Measurements from ENCODE around the gene CFC1. TPM values are rescaled to one million over a fixed set of nuclear protein-coding genes. Genes with fewer than 3 reads are reported as not detected.
"Not testable (repeated sequence)": the region's sequence is repeated elsewhere in the genome, so short reads cannot be mapped to it uniquely, and the experiment has no call there.

CFC1 gene
- total and polyA plus RNA-seq, 4 donors, result not detected

GRCh38 chr2:130576209-130576784, 23.1 kb downstream of the CFC1 start:
- whole genome bisulfite sequencing, result no CpG with 5 or more reads among the region's 8 CpGs
- H3K4me3 ChIP-seq (ENCODE audit: low read depth in 1 of 3, low read length in 3 of 3); H3K27ac ChIP-seq (ENCODE audit: low read depth in 1 of 2, low read length in 2 of 2); H3K36me3 ChIP-seq (ENCODE audit: control insufficient read depth in 4 of 4, insufficient read depth in 3 of 4, low read depth in 1 of 4, low read length in 3 of 4); DNase-seq (ENCODE audit: low spot score); H3K4me1 ChIP-seq (ENCODE audit: control insufficient read depth in 4 of 4, insufficient read depth in 4 of 4, low read length in 3 of 4); H3K9ac ChIP-seq (ENCODE audit: low read depth in 1 of 2, low read length in 2 of 2); H3K27me3 ChIP-seq (ENCODE audit: control insufficient read depth in 4 of 4, insufficient read depth in 4 of 4, low read length in 3 of 4); H3K9me3 ChIP-seq (ENCODE audit: control insufficient read depth in 4 of 4, low read length in 3 of 4): not testable (repeated sequence)

- H3K27me3 ChIP-seq (ENCODE audit: control insufficient read depth in 4 of 4, insufficient read depth in 4 of 4, low read length in 3 of 4); H3K4me3 ChIP-seq (ENCODE audit: low read depth in 1 of 3, low read length in 3 of 3); H3K9ac ChIP-seq (ENCODE audit: low read depth in 1 of 2, low read length in 2 of 2); H3K4me1 ChIP-seq (ENCODE audit: control insufficient read depth in 4 of 4, insufficient read depth in 4 of 4, low read length in 3 of 4); H3K36me3 ChIP-seq (ENCODE audit: control insufficient read depth in 4 of 4, insufficient read depth in 3 of 4, low read depth in 1 of 4, low read length in 3 of 4); H3K9me3 ChIP-seq (ENCODE audit: control insufficient read depth in 4 of 4, low read length in 3 of 4); H3K27ac ChIP-seq (ENCODE audit: low read depth in 1 of 2, low read length in 2 of 2); DNase-seq (ENCODE audit: low spot score): not testable (repeated sequence)
- WGBS, result 91% methylated on average over 7 of the region's 13 CpGs
These were observed 25.1 kb downstream of the CFC1 start for GRCh38 chr2:130574230-130574629.

DNA sequence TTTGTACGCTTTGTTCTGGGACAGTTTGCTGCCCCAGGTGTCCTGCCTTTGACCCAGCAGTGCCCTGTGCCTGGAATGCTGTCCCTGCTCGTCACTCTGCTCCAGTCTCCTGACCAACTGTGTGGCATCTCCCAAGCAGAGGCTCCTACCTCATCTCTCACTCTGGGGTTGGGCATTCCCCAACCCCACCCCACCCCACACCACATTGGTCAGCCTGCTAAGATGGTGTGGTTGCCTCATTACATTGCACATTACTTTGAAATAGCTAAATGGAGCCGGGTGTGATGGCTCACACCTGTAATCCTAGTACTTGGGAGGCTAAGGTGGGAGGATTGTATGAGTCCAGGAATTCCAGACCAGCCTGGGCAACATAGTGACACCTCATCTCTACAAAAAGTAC, 27.4 kb downstream of the CFC1 start:
- not testable (repeated sequence) for H3K27ac ChIP-seq (ENCODE audit: low read depth in 1 of 2, low read length in 2 of 2); H3K4me3 ChIP-seq (ENCODE audit: low read depth in 1 of 3, low read length in 3 of 3)
- no CpG with 5 or more reads among the region's 3 CpGs for WGBS

GRCh38 chr2:130566165-130566564, 33.2 kb downstream of the CFC1 start:
- not testable (repeated sequence) for H3K9ac ChIP-seq (ENCODE audit: low read depth in 1 of 2, low read length in 2 of 2); H3K36me3 ChIP-seq (ENCODE audit: control insufficient read depth in 4 of 4, insufficient read depth in 3 of 4, low read depth in 1 of 4, low read length in 3 of 4); H3K4me3 ChIP-seq (ENCODE audit: low read depth in 1 of 3, low read length in 3 of 3); H3K4me1 ChIP-seq (ENCODE audit: control insufficient read depth in 4 of 4, insufficient read depth in 4 of 4, low read length in 3 of 4); H3K27ac ChIP-seq (ENCODE audit: low read depth in 1 of 2, low read length in 2 of 2); H3K27me3 ChIP-seq (ENCODE audit: control insufficient read depth in 4 of 4, insufficient read depth in 4 of 4, low read length in 3 of 4); DNase-seq (ENCODE audit: low spot score); H3K9me3 ChIP-seq (ENCODE audit: control insufficient read depth in 4 of 4, low read length in 3 of 4)
- no CpG with 5 or more reads among the region's 4 CpGs for WGBS

More for the DNA sequence above, 27.4 kb downstream of the CFC1 start:
- H3K9ac ChIP-seq (ENCODE audit: low read depth in 1 of 2, low read length in 2 of 2); H3K36me3 ChIP-seq (ENCODE audit: control insufficient read depth in 4 of 4, insufficient read depth in 3 of 4, low read depth in 1 of 4, low read length in 3 of 4); H3K9me3 ChIP-seq (ENCODE audit: control insufficient read depth in 4 of 4, low read length in 3 of 4); H3K4me1 ChIP-seq (ENCODE audit: control insufficient read depth in 4 of 4, insufficient read depth in 4 of 4, low read length in 3 of 4); H3K27me3 ChIP-seq (ENCODE audit: control insufficient read depth in 4 of 4, insufficient read depth in 4 of 4, low read length in 3 of 4); DNase-seq (ENCODE audit: low spot score): not testable (repeated sequence)

DNA sequence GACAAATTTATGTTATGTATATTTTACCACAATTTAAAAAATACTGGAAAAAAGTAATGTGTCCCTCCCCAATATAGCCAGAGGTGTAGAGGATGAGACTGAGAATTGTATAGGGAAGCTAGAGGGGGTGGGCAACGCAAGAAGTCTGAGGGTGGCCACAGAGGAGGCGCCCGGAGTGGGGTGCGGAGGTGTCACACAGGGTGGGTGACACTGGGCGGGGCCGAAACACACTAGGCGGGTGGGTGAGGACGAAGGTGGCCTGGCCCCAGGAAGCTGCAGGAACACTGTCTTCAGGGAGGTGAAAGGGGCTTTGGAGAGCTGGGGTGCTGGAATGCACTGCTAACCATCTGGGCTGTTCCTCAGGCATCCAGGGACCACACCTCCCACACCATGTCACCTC, 42.9 kb downstream of the CFC1 start:
- DNase-seq (ENCODE audit: low spot score), result not testable (repeated sequence)
- no CpG with 5 or more reads among the region's 8 CpGs for WGBS

GRCh38 chr2:130554178-130554577, 45.2 kb downstream of the CFC1 start:
- H3K9me3 ChIP-seq (ENCODE audit: control insufficient read depth in 4 of 4, low read length in 3 of 4); H3K27me3 ChIP-seq (ENCODE audit: control insufficient read depth in 4 of 4, insufficient read depth in 4 of 4, low read length in 3 of 4); H3K27ac ChIP-seq (ENCODE audit: low read depth in 1 of 2, low read length in 2 of 2); H3K9ac ChIP-seq (ENCODE audit: low read depth in 1 of 2, low read length in 2 of 2); H3K36me3 ChIP-seq (ENCODE audit: control insufficient read depth in 4 of 4, insufficient read depth in 3 of 4, low read depth in 1 of 4, low read length in 3 of 4); H3K4me3 ChIP-seq (ENCODE audit: low read depth in 1 of 3, low read length in 3 of 3); DNase-seq (ENCODE audit: low spot score); H3K4me1 ChIP-seq (ENCODE audit: control insufficient read depth in 4 of 4, insufficient read depth in 4 of 4, low read length in 3 of 4): not testable (repeated sequence)
- no CpG with 5 or more reads among the region's 4 CpGs for WGBS

More for the DNA sequence above, 42.9 kb downstream of the CFC1 start:
- not testable (repeated sequence) for H3K9ac ChIP-seq (ENCODE audit: low read depth in 1 of 2, low read length in 2 of 2); H3K27me3 ChIP-seq (ENCODE audit: control insufficient read depth in 4 of 4, insufficient read depth in 4 of 4, low read length in 3 of 4); H3K27ac ChIP-seq (ENCODE audit: low read depth in 1 of 2, low read length in 2 of 2); H3K4me3 ChIP-seq (ENCODE audit: low read depth in 1 of 3, low read length in 3 of 3); H3K4me1 ChIP-seq (ENCODE audit: control insufficient read depth in 4 of 4, insufficient read depth in 4 of 4, low read length in 3 of 4); H3K9me3 ChIP-seq (ENCODE audit: control insufficient read depth in 4 of 4, low read length in 3 of 4); H3K36me3 ChIP-seq (ENCODE audit: control insufficient read depth in 4 of 4, insufficient read depth in 3 of 4, low read depth in 1 of 4, low read length in 3 of 4)

DNA sequence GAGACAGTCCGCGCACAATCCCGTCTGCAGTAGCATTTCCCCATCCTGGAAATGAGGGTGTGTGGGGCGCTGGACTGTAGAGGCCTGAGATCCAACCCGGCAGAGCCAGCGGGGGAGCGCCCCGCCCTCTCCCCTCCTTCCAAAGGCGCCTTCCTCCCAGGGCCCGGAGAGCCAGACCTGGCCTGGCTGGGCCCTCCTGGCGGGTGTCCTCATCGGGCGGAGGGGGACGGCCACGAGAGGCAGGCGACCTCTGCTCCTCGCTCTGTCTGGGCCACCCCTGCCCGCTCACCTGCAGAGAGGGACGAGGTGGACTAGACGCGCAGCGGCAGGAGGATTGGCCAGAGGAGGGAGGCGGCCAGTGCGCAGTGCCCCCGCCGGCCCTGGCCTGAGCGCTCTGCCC, 49.9 kb downstream of the CFC1 start:
- DNase-seq (ENCODE audit: low spot score); H3K27me3 ChIP-seq (ENCODE audit: control insufficient read depth in 4 of 4, insufficient read depth in 4 of 4, low read length in 3 of 4); H3K9me3 ChIP-seq (ENCODE audit: control insufficient read depth in 4 of 4, low read length in 3 of 4); H3K36me3 ChIP-seq (ENCODE audit: control insufficient read depth in 4 of 4, insufficient read depth in 3 of 4, low read depth in 1 of 4, low read length in 3 of 4); H3K4me1 ChIP-seq (ENCODE audit: control insufficient read depth in 4 of 4, insufficient read depth in 4 of 4, low read length in 3 of 4); H3K4me3 ChIP-seq (ENCODE audit: low read depth in 1 of 3, low read length in 3 of 3); H3K9ac ChIP-seq (ENCODE audit: low read depth in 1 of 2, low read length in 2 of 2); H3K27ac ChIP-seq (ENCODE audit: low read depth in 1 of 2, low read length in 2 of 2): not testable (repeated sequence)
- no CpG with 5 or more reads among the region's 27 CpGs for WGBS

- not testable (repeated sequence) for DNase-seq (ENCODE audit: low spot score); H3K4me3 ChIP-seq (ENCODE audit: low read depth in 1 of 3, low read length in 3 of 3); H3K4me1 ChIP-seq (ENCODE audit: control insufficient read depth in 4 of 4, insufficient read depth in 4 of 4, low read length in 3 of 4); H3K27me3 ChIP-seq (ENCODE audit: control insufficient read depth in 4 of 4, insufficient read depth in 4 of 4, low read length in 3 of 4); H3K27ac ChIP-seq (ENCODE audit: low read depth in 1 of 2, low read length in 2 of 2); H3K9me3 ChIP-seq (ENCODE audit: control insufficient read depth in 4 of 4, low read length in 3 of 4); H3K36me3 ChIP-seq (ENCODE audit: control insufficient read depth in 4 of 4, insufficient read depth in 3 of 4, low read depth in 1 of 4, low read length in 3 of 4); H3K9ac ChIP-seq (ENCODE audit: low read depth in 1 of 2, low read length in 2 of 2)
- WGBS, result no CpG with 5 or more reads among the region's 3 CpGs
These were observed 51.0 kb downstream of the CFC1 start for GRCh38 chr2:130548418-130548817.

- DNase-seq (ENCODE audit: low spot score); H3K27ac ChIP-seq (ENCODE audit: low read depth in 1 of 2, low read length in 2 of 2); H3K9me3 ChIP-seq (ENCODE audit: control insufficient read depth in 4 of 4, low read length in 3 of 4); H3K9ac ChIP-seq (ENCODE audit: low read depth in 1 of 2, low read length in 2 of 2); H3K27me3 ChIP-seq (ENCODE audit: control insufficient read depth in 4 of 4, insufficient read depth in 4 of 4, low read length in 3 of 4); H3K4me1 ChIP-seq (ENCODE audit: control insufficient read depth in 4 of 4, insufficient read depth in 4 of 4, low read length in 3 of 4); H3K36me3 ChIP-seq (ENCODE audit: control insufficient read depth in 4 of 4, insufficient read depth in 3 of 4, low read depth in 1 of 4, low read length in 3 of 4); H3K4me3 ChIP-seq (ENCODE audit: low read depth in 1 of 3, low read length in 3 of 3): not testable (repeated sequence)
- no CpG with 5 or more reads among the region's 5 CpGs for WGBS
These were observed 54.4 kb downstream of the CFC1 start for GRCh38 chr2:130544978-130545377.
